Hepatocyte (in vitro differentiated cells): Measurements from ENCODE around the gene NR2C2AP.

ENCODE experiments used
- EZH2 ChIP-seq: fragments of 200-600 bp; sonication (generic); IDR thresholded peaks from 2 replicates; pipeline ENCODE4 v1.6.1; 2016; ENCODE audit warnings: antibody characterized with exemption, mild to moderate bottlenecking, borderline replicate concordance
- EZH2phosphoT487 ChIP-seq: fragments of 200-600 bp; sonication (generic); IDR thresholded peaks from one replicate; pipeline ENCODE4 v1.6.1; 2018; ENCODE audit warnings: antibody characterized with exemption, mild to moderate bottlenecking, low read depth, moderate library complexity; ENCODE audit not compliant: unreplicated experiment, severe bottlenecking
- TF ChIP-seq, protein P1 (sequence below): fragments of 200-600 bp; sonication (generic); IDR thresholded peaks from 2 replicates; pipeline ENCODE4 v1.5.1; 2016; ENCODE audit warnings: antibody characterized with exemption, mild to moderate bottlenecking; ENCODE audit not compliant: poor library complexity

DNA sequence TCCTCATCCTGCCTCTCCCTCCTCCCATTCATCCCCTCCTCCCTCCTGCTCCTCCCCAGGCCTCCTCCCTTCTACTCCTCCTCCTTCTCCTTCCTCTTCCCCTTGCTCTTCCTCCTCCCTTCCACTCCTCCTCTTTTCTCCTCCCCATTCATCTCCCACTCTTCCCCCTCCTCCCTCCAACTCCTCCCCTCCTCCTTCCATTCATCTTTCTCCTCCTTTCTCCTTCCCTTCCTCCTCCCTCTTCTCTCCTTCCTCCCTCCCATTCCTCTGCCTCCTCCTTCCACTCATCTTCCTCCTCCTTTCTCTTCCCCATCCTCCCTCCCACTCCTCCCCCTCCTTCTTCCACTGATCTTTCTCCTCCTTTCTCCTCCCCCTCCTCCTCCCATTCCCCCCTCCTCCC lies 36.5 kb upstream of the NR2C2AP start:
- TF ChIP-seq, protein P1, sequence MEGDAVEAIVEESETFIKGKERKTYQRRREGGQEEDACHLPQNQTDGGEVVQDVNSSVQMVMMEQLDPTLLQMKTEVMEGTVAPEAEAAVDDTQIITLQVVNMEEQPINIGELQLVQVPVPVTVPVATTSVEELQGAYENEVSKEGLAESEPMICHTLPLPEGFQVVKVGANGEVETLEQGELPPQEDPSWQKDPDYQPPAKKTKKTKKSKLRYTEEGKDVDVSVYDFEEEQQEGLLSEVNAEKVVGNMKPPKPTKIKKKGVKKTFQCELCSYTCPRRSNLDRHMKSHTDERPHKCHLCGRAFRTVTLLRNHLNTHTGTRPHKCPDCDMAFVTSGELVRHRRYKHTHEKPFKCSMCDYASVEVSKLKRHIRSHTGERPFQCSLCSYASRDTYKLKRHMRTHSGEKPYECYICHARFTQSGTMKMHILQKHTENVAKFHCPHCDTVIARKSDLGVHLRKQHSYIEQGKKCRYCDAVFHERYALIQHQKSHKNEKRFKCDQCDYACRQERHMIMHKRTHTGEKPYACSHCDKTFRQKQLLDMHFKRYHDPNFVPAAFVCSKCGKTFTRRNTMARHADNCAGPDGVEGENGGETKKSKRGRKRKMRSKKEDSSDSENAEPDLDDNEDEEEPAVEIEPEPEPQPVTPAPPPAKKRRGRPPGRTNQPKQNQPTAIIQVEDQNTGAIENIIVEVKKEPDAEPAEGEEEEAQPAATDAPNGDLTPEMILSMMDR = no peak
- TF ChIP-seq EZH2 (no peak), EZH2phosphoT487 (no peak)
